ENCODE data around the gene TRPM8.

DNA sequence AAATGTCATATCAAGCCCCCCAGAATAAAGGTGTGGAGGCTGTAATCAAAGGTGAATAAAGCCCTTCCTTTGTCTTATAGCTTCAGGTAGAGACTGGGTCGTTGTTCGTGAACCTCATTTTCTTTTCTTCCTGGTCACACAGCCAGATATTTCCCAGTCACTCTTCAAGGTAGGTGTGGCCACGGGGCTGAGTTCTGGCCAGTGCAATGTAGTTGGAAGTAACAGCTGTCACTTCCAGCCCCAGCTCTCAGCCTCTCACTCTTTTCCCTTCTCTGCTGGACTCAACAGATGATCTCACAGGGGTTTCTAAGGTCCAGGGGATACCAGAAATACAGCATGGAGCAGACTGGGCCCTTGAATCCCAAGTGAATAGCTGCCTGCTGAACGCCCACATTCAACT lies 15.8 kb upstream of the TRPM8 start:
- TF ChIP-seq POLR2A (IDR thresholded peaks at IDR 0.05) (no peak), CTCF (IDR thresholded peaks at IDR 0.05) (no peak), POLR2AphosphoS5 (IDR thresholded peaks at IDR 0.05; ENCODE audit: insufficient read depth in 1 of 2, low read depth in 1 of 2) (no peak)
